Measurements from ENCODE around the gene MSI1.

Gene MSI1

DNA sequence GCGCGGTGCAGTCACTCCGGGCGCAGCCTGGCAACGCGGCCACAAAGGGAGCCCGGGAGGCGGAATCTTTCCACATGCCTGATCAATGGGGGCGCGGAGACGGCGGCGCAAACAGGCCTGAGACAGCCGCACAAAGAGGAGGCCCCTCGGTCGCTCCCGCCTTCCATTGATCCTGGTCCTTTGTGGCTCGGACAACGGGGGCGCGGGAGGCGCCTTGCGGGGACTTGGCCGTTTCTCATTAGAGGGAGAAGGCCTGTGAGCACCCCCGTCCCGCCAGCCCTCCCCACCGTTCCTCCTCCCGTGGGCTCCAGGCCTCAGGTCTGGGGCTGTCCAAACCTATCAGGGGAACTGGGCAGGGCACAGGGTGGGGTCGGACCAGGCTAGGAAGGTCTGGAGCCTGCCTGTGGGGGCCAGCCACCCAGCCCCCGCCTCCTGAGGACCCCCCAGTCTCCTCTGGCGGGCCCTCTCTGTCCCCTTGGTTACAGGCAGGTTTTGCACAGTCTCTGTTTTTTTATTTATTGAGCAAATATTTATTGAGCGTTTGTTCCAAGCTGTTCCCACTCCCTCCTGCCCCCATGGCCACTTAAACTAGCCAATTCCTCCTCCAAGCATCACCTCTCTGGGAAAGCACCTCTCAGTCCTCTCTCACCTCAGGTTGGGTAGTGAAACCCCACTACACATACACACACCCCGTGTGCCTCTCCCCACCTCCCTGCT lies 29.0 kb upstream of the MSI1 start:
- DNase-seq (ENCODE audit: low read depth) = no peak
- in situ Hi-C loops (cut with HindIII; ENCODE audit: low sequenced_read_pairs) = no loop called here
- TF ChIP-seq, protein P1, sequence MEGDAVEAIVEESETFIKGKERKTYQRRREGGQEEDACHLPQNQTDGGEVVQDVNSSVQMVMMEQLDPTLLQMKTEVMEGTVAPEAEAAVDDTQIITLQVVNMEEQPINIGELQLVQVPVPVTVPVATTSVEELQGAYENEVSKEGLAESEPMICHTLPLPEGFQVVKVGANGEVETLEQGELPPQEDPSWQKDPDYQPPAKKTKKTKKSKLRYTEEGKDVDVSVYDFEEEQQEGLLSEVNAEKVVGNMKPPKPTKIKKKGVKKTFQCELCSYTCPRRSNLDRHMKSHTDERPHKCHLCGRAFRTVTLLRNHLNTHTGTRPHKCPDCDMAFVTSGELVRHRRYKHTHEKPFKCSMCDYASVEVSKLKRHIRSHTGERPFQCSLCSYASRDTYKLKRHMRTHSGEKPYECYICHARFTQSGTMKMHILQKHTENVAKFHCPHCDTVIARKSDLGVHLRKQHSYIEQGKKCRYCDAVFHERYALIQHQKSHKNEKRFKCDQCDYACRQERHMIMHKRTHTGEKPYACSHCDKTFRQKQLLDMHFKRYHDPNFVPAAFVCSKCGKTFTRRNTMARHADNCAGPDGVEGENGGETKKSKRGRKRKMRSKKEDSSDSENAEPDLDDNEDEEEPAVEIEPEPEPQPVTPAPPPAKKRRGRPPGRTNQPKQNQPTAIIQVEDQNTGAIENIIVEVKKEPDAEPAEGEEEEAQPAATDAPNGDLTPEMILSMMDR (IDR thresholded peaks at IDR 0.05; ENCODE audit: low read depth, low read length, missing control alignments) = no peak
- H3K4me3 ChIP-seq (ENCODE audit: low read depth, low read length) = no peak overlapping the region

GRCh38 chr12:120394483-120395367 lies 25.8 kb upstream of the MSI1 start:
- no peak for DNase-seq (ENCODE audit: low read depth)
- H3K4me3 ChIP-seq (ENCODE audit: low read depth, low read length) = no peak overlapping the region
- TF ChIP-seq, protein P1 (IDR thresholded peaks at IDR 0.05; ENCODE audit: low read depth, low read length, missing control alignments) = no peak
- in situ Hi-C loops (cut with HindIII; ENCODE audit: low sequenced_read_pairs) = no loop called here

DNA sequence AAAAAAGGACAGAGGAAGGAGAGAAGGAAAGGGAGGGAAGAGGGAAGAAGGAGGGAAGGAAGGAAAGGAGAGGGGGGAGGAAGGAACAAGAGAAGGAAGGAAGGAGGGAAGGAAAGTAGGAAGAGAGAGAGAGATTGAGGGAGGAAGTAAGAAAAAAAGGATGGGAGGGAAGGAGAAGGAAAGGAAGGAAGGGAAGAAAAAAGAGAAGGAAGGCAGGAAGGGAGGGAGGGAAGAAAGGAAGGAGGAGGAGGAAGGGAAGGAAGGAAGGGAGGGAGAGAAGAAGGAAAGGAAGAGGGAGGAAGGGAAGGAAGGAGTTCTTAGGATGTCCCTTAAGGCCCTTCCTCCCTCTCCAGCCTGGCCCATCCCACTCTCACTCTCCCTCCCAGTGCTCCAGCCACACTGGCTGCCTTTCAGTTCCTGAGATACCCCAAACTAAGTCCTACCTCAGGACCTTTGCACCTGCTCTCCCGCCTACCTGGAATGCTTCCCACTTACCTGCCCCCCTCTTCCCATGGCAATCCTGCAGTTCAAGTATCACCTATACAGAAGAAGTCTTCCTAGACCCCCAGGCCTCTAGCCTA lies 21.7 kb upstream of the MSI1 start:
- no peak for DNase-seq (ENCODE audit: low read depth)
- in situ Hi-C loops (cut with HindIII; ENCODE audit: low sequenced_read_pairs) = no loop called here
- H3K4me3 ChIP-seq (ENCODE audit: low read depth, low read length) = no peak overlapping the region
- TF ChIP-seq, protein P1 (IDR thresholded peaks at IDR 0.05; ENCODE audit: low read depth, low read length, missing control alignments) = no peak

DNA sequence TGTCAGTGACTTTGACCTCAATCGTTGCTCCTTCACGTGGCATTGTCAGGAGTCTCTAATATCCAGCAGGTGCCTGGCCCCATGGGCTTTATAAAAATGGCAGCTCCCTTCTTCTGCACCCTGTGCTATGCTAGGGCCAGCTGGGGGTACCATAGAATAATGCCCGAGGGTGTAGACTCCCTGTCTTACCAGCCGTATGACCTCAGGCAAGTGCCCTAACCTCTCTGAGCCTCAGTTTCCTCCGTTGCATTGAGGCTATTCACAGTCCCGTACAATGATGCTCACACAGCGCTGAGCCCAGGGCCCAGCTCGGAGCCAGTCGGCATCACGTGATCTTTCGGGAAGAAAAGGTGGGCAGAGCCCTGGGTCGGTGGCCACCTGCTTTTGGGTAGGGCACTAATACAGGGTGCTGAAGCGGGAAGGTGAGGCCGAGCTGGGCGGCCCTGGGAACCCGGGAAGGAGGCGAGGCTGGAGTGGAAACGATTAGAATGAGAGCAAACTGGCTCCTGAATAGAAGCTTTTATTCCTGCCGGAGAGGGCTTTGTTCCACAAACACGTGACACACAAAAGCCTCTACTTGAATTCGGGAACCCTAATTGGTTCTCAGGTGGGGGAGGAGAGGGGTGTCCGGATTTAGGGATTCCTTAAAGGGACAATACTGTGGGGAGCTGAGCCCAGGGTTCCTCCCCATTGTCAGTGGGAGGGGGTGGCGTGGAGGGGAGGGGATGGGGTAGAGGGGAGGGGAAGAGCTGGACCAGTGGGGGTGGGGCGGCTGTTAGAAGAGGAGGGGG lies 19.9 kb upstream of the MSI1 start:
- in situ Hi-C loops (cut with HindIII; ENCODE audit: low sequenced_read_pairs) = no loop called here
- DNase-seq (ENCODE audit: low read depth) = no peak
- TF ChIP-seq, protein P1 (IDR thresholded peaks at IDR 0.05; ENCODE audit: low read depth, low read length, missing control alignments) = no peak
- H3K4me3 ChIP-seq (ENCODE audit: low read depth, low read length) = no peak overlapping the region

DNA sequence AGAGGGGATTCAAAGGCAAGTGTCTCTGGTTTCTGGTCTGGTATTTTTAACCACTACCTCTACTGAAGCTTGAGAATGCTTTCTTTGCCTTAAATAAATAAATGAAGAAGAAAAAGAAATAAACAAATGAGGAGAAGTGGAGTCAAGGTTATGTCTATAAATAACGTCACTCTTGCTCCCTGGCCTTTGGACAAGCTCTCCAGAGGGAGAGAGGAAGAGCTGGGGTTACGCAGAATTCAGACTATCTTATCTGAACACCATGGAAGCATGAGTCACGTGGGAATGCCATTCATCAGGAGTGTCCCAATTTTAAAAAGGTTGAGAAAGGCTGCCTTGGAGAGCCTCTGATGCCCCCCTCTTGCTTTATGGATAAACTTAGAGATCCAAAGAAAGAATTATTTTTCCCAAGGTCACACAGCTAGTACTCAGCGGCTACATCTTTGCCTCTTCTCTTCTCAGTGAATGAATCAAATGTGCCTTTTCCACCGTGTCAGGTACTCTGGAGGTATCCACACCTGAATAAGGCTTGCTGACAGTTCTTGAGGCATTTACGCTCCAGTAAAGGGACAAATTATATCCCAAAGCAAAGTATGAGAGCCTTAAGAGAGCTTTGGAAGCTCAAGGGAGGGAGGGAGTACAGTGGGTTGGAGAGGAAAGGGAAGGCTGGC lies 12.9 kb upstream of the MSI1 start:
- DNase-seq (ENCODE audit: low read depth) = no peak
- no peak overlapping the region for H3K4me3 ChIP-seq (ENCODE audit: low read depth, low read length)
- in situ Hi-C loops (cut with HindIII; ENCODE audit: low sequenced_read_pairs) = no loop called here
- TF ChIP-seq, protein P1 (IDR thresholded peaks at IDR 0.05; ENCODE audit: low read depth, low read length, missing control alignments) = no peak
